Type B pancreatic cell (in vitro differentiated cells): ENCODE results near the gene MEIG1. TPM values are rescaled to one million over a fixed set of nuclear protein-coding genes. Genes with fewer than 3 reads are reported as not detected.

ENCODE experiments used
- DNase-seq: peaks from one replicate; pipeline ENCODE4 v3.0.0; 2021; ENCODE audit warnings: mixed read lengths; ENCODE audit not compliant: unreplicated experiment; ENCODE audit errors: extremely low spot score
- H3K27ac Mint-ChIP-seq: 2 replicates; pipeline ENCODE4 v1.8.0; 2021; ENCODE audit warnings: mild to moderate bottlenecking, mixed read lengths
- H3K27me3 Mint-ChIP-seq: 2 replicates; pipeline ENCODE4 v1.8.0; 2021; ENCODE audit warnings: mixed read lengths
- H3K36me3 Mint-ChIP-seq: 2 replicates; pipeline ENCODE4 v1.8.0; 2021; ENCODE audit warnings: mixed read lengths
- H3K4me1 Mint-ChIP-seq: one replicate; pipeline ENCODE4 v1.8.0; 2021; ENCODE audit warnings: mixed read lengths; ENCODE audit not compliant: unreplicated experiment
- H3K4me3 Mint-ChIP-seq: 2 replicates; pipeline ENCODE4 v1.8.0; 2021; ENCODE audit warnings: mild to moderate bottlenecking, mixed read lengths
- H3K9me3 Mint-ChIP-seq: 2 replicates; pipeline ENCODE4 v1.8.0; 2021; ENCODE audit warnings: mixed read lengths
- CTCF ChIP-seq: fragments of 200-600 bp; sonication (generic); conservative IDR thresholded peaks from 2 replicates; pipeline ENCODE4 v1.5.0; 2021; ENCODE audit warnings: antibody characterized with exemption, mild to moderate bottlenecking
- long read RNA-seq: library from polyadenylated mRNA; unstranded; transcript quantifications from one replicate; pipeline ENCODE4 v2.0.0, GENCODE V29; 2020
- total RNA-seq: library from RNA; stranded (reverse); gene quantifications from 2 replicates; pipeline ENCODE4 v1.2.1, GENCODE V29; 2021; ENCODE audit warnings: low replicate concordance

MEIG1 gene
- 2.8 TPM in 1 of 2 replicates, not detected in the other for total RNA-seq
- long read RNA-seq: 0 reads

- Mint-ChIP-seq H3K4me1 (peaks cover 6% of the 10 kb centered on the region), H3K27ac (peak within 1 kb of the TSS; percentile 99), H3K9me3 (no peaks in the 10 kb centered on the region), H3K4me3 (peak within 1 kb of the TSS; percentile 95), H3K27me3 (no peaks in the 10 kb centered on the region), H3K36me3 (no peaks in the 10 kb centered on the region)
- TF ChIP-seq CTCF: no peak
- DNase-seq: peak; percentile 98
These were observed at the start of gene MEIG1 for GRCh38 chr10:14959221-14960057. TSS of gene MEIG1 (plus strand) at chr10:14959388. CDS start at chr10:14966469, 7,081 bp downstream.

DNA sequence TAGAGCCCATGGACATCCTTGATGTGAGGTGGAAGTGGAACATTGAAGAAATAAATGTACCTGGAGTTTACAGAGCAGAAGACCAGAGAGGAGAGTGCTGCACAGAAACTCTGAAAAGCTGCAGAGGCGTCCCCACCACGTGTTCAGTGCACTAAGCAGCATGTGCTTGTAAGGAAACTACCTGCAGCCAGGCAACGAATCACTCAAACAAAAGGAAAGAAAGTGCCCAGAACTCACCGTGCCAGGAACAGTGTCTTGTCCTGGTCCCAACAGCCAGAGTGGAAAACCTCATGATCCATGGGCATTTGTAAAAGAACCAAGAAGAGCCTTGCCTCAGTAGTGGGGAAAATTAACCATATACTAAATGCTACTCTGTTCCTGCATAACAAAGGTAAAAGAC, 48.2 kb upstream of the MEIG1 start:
- no peaks in the 10 kb centered on the region for H3K27me3 Mint-ChIP-seq
- no peak for DNase-seq
- peaks cover 79% of the 10 kb centered on the region for H3K36me3 Mint-ChIP-seq
- no peak overlapping the region for H3K27ac Mint-ChIP-seq
- H3K4me1 Mint-ChIP-seq: no peaks in the 10 kb centered on the region
- no peak for TF ChIP-seq CTCF
- peaks cover 4% of the 10 kb centered on the region for H3K9me3 Mint-ChIP-seq
- H3K4me3 Mint-ChIP-seq: no peak overlapping the region

GRCh38 chr10:14911801-14912200, 47.4 kb upstream of the MEIG1 start:
- no peak overlapping the region for H3K4me3 Mint-ChIP-seq
- DNase-seq: no peak
- peaks cover 4% of the 10 kb centered on the region for H3K9me3 Mint-ChIP-seq
- no peak for TF ChIP-seq CTCF
- H3K4me1 Mint-ChIP-seq: no peaks in the 10 kb centered on the region
- H3K27ac Mint-ChIP-seq: no peak overlapping the region
- H3K27me3 Mint-ChIP-seq: no peaks in the 10 kb centered on the region
- peaks cover 80% of the 10 kb centered on the region for H3K36me3 Mint-ChIP-seq

GRCh38 chr10:14916600-14916999, 42.6 kb upstream of the MEIG1 start:
- no peak for DNase-seq
- Mint-ChIP-seq H3K9me3 (peaks cover 4% of the 10 kb centered on the region), H3K27me3 (no peaks in the 10 kb centered on the region), H3K27ac (no peak overlapping the region), H3K4me1 (no peaks in the 10 kb centered on the region), H3K36me3 (peaks cover 82% of the 10 kb centered on the region), H3K4me3 (no peak overlapping the region)
- TF ChIP-seq CTCF: no peak

- Mint-ChIP-seq H3K36me3 (peaks cover 84% of the 10 kb centered on the region), H3K4me3 (no peak overlapping the region), H3K27ac (no peak overlapping the region), H3K4me1 (no peaks in the 10 kb centered on the region), H3K27me3 (no peaks in the 10 kb centered on the region), H3K9me3 (peaks cover 4% of the 10 kb centered on the region)
- DNase-seq: no peak
- no peak for TF ChIP-seq CTCF
These were observed 41.4 kb upstream of the MEIG1 start for GRCh38 chr10:14917827-14918226.
